Right cardiac atrium (tissue), 5 donors: ENCODE measurements around the gene RIPK1. TPM values are rescaled to one million over a fixed set of nuclear protein-coding genes. Genes with fewer than 3 reads are reported as not detected.
"Not testable (repeated sequence)": the region's sequence is repeated elsewhere in the genome, so short reads cannot be mapped to it uniquely, and the experiment has no call there.

Source experiments
- ATAC-seq, 2 donors: fragments of 200-7000 bp; cut with Tn5 transposase; one replicate each; pipeline versions ENCODE4 v1.8.0 to v1.9.1; 2020; ENCODE audit warnings: moderate library complexity in 2 of 2, mild to moderate bottlenecking in 1 of 2
- DNase-seq, 3 donors: peaks; one replicate each; pipeline ENCODE4 v3.0.0-alpha.2; 2020
- H3K27ac ChIP-seq: one replicate; pipeline ENCODE4 v1.5.1; 2013; ENCODE audit warnings: mild to moderate bottlenecking, low read length, control low read depth, moderate library complexity
- H3K27me3 ChIP-seq: one replicate; pipeline ENCODE4 v1.6.1; 2013; ENCODE audit not compliant: control insufficient read depth, insufficient read depth
- H3K4me1 ChIP-seq: one replicate; pipeline ENCODE4 v1.6.1; 2013; ENCODE audit warnings: low read length; ENCODE audit not compliant: control insufficient read depth, insufficient read depth
- H3K4me3 ChIP-seq: one replicate; pipeline ENCODE4 v1.5.1; 2013; ENCODE audit warnings: low read length, control low read depth
- H3K9me3 ChIP-seq: one replicate; pipeline ENCODE4 v1.6.1; 2013; ENCODE audit warnings: low read length; ENCODE audit not compliant: control insufficient read depth
- WGBS: extraction: QIAGEN DNeasy Blood & Tissue Kit; methylation state at CpG from one replicate; pipeline ENCODE4 v1.1.7; 2013; 5-methylcytosine and 5-hydroxymethylcytosine counted together
- intact Hi-C, 4 donors: fragments of 100-400 bp; cut with DNase I; formaldehyde crosslinking; loops; one replicate each; pipeline versions ENCODE4 v1.11.0 to v1.14.0; 2022 to 2023
- polyA plus RNA-seq: library from polyadenylated mRNA; stranded (reverse); fragments of 200-250 nt; gene quantifications from one replicate; pipeline ENCODE4 v1.2.3, GENCODE V29; 2013
- total RNA-seq, 4 donors: library from RNA; stranded (reverse); fragmentation: NEBNext Ultra II Directional; extraction: Animal tissue kit (Norgen Biotek cat#: 25700); gene quantifications; one replicate each; pipeline ENCODE4 v1.2.1, GENCODE V29; 2021
- donor health status: healthy with polysubstance abuse.
- donor health status: DM: no; HTN: yes; CAD: no.
- donor health status: DM: no; HTN: no; CAD: no.
- donor health status: DM: no; HTN: yes; CAD: no; lungs with severe emphysema.
- donor health status: DM: yes; HTN: yes; CAD: no.

The RIPK1 gene
- total and polyA plus RNA-seq, 5 donors, result 6.8 to 11.5 (median 8.3) TPM

- intact Hi-C loops, result loop anchor here in 2 of 4 donors (5.0 kb wide), 2 partner anchors 66 to 276 kb away; partner anchors contain the start of gene NQO2 (in 1 of the 2)
- not testable (repeated sequence) for H3K9me3 ChIP-seq, H3K4me1 ChIP-seq, H3K27me3 ChIP-seq, ATAC-seq
- Histone ChIP-seq H3K27ac (peak overlapping the region; percentile 50), H3K4me3 (peak overlapping the region; percentile 82)
- 2% methylated on average over 15 of the region's 19 CpGs for WGBS
- DNase-seq, result peak in 2 of 3 donors; percentile 68 to 69
These were observed 5.0 kb upstream of the RIPK1 start for GRCh38 chr6:3063340-3063732.

DNA sequence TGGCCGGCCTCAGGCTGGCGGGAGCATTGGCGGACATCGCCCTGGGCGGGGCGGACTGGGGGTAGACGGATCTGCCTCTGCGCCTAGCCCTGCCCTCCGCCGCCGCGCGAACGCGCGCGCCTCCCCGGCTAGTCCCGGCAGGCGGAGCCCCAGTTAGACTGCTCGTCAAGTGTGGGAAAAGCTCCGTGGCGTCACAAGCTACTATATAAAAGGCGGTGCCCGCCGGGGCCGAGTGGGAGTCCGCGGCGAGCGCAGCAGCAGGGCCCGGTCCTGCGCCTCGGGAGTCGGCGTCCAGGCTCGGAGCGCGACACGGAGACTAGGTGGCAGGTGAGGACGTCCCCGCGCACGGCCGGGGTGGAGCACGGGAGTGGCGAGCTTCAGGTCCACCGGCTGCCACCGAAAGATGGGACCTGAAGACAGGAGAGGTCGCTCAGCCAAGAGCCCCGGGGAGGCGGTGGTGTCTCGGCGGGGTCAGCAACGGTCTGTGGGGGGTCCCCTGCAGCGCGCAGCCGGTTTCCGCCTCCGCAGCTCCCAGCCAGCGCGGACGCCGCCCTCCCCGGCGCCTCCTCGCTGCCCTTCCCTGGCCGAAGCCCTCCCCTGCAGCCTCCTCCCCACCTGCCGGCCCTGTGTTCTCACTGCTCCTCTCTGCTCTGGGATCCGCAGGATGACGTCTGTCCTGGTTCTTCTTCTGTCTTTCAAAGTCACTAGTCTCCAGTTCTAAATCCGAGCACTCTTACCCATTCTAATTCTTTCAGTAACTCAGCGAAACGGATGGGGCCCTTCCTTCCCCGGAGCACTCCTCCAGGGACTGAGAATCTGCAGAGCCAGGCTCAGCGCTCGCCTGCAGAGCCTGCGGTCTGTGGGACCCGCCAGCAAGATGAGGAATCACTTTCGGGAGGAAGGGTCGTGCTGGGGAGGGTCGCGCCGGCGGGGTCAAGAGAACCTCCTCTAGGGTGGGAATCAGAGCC is 4.3 kb upstream of the RIPK1 start:
- WGBS, result under 1% methylated on average over 85 of the region's 85 CpGs
- Histone ChIP-seq H3K4me3 (peak overlapping the region; percentile 82), H3K27ac (peak overlapping the region; percentile 99), H3K9me3 (no peaks in the 10 kb centered on the region), H3K27me3 (no peaks in the 10 kb centered on the region), H3K4me1 (no peaks in the 10 kb centered on the region)
- peak; percentile 96 for ATAC-seq
- peak; percentile 98 to 99 (median 99) for DNase-seq
- intact Hi-C loops, result loop anchor here in 2 of 4 donors (5.0 kb wide), 2 partner anchors 67 to 277 kb away; partner anchors contain the start of gene NQO2 (in 1 of the 2)

- no peak overlapping the region for H3K4me3 ChIP-seq
- WGBS, result 86% methylated on average over 2 of the region's 2 CpGs
- peaks cover 2% of the 10 kb centered on the region for H3K4me1 ChIP-seq
- no peak overlapping the region for H3K27ac ChIP-seq
- ATAC-seq, result no peak
- H3K9me3 ChIP-seq, result no peaks in the 10 kb centered on the region
- DNase-seq, result no peak
- intact Hi-C loops, result no loop called here
- H3K27me3 ChIP-seq, result no peaks in the 10 kb centered on the region
These were observed 3.3 kb downstream of the RIPK1 start for GRCh38 chr6:3071568-3071967.

DNA sequence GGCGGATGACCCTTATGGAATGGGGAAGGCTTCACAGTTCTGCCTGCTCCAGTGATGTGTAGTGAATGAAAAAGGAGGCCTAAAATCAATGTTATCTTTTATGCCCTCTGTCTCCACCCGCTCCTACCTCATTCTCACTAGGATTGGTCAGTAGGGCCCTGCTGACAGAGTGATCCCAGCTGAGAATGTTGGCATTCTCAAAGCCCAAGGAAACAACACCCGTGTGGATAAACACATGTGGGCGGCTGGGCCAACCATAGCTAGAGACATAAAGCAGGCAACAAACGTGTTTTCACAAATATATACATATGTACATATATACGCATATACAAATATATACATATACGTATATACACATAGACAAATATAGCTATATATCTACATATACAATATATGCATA is 4.5 kb downstream of the RIPK1 start:
- no peak for ATAC-seq
- Histone ChIP-seq H3K4me1 (peaks cover 2% of the 10 kb centered on the region), H3K27me3 (no peaks in the 10 kb centered on the region), H3K27ac (no peak overlapping the region), H3K9me3 (no peaks in the 10 kb centered on the region), H3K4me3 (no peak overlapping the region)
- 77% methylated on average over 7 of the region's 7 CpGs for WGBS
- intact Hi-C loops, result no loop called here
- DNase-seq, result peak in 1 of 3 donors; percentile 59

GRCh38 chr6:3073382-3073781 is 5.1 kb downstream of the RIPK1 start:
- ATAC-seq, result no peak
- Histone ChIP-seq H3K4me3 (no peak overlapping the region), H3K9me3 (no peaks in the 10 kb centered on the region), H3K27me3 (no peaks in the 10 kb centered on the region), H3K27ac (no peak overlapping the region), H3K4me1 (peaks cover 2% of the 10 kb centered on the region)
- DNase-seq, result no peak
- 88% methylated on average over 11 of the region's 11 CpGs for WGBS
- intact Hi-C loops, result no loop called here

GRCh38 chr6:3075772-3076113 is 7.4 kb downstream of the RIPK1 start:
- no peak overlapping the region for H3K27ac ChIP-seq
- no peaks in the 10 kb centered on the region for H3K4me1 ChIP-seq
- ATAC-seq (no peak), DNase-seq (no peak)
- 59% methylated on average over 4 of the region's 4 CpGs for WGBS
- H3K4me3 ChIP-seq, result no peak overlapping the region
- H3K9me3 ChIP-seq, result no peaks in the 10 kb centered on the region
- intact Hi-C loops, result no loop called here
- H3K27me3 ChIP-seq, result no peaks in the 10 kb centered on the region

DNA sequence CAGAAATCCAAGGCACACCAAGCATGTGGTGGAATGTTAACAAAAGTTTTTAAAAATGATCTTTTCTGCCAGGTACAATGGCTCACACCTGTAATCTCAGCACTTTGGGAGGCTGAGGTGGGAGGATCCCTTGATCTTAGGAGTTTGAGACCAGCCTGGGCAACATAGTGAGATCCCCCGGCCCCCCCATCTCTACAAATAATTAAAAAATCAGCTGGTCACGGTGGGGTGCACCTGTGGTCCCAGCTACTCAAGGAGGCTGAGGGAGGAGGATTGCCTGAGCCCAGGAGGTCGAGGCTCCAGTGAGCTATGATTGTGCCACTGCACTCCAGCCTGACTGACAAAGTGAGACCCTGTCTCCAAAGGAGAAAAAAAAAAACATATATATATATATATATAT is 8.0 kb downstream of the RIPK1 start:
- no peak for ATAC-seq
- no peak for DNase-seq
- H3K27me3 ChIP-seq, result no peaks in the 10 kb centered on the region
- H3K27ac ChIP-seq, result no peak overlapping the region
- 93% methylated on average over 3 of the region's 3 CpGs for WGBS
- intact Hi-C loops, result no loop called here
- H3K9me3 ChIP-seq, result no peaks in the 10 kb centered on the region
- H3K4me3 ChIP-seq, result no peak overlapping the region
- no peaks in the 10 kb centered on the region for H3K4me1 ChIP-seq

GRCh38 chr6:3077430-3077829 is 9.1 kb downstream of the RIPK1 start:
- no peaks in the 10 kb centered on the region for H3K4me1 ChIP-seq
- DNase-seq (no peak), ATAC-seq (no peak)
- WGBS, result 87% methylated on average over 9 of the region's 9 CpGs
- H3K9me3 ChIP-seq, result no peaks in the 10 kb centered on the region
- H3K4me3 ChIP-seq, result no peak overlapping the region
- no peak overlapping the region for H3K27ac ChIP-seq
- intact Hi-C loops, result no loop called here
- H3K27me3 ChIP-seq, result no peaks in the 10 kb centered on the region

GRCh38 chr6:3078952-3079351 is 10.7 kb downstream of the RIPK1 start:
- ATAC-seq, H3K4me1 ChIP-seq, DNase-seq, intact Hi-C loops, H3K4me3 ChIP-seq, H3K27me3 ChIP-seq, H3K9me3 ChIP-seq, H3K27ac ChIP-seq: not testable (repeated sequence)
- 98% methylated on average over 8 of the region's 8 CpGs for WGBS

DNA sequence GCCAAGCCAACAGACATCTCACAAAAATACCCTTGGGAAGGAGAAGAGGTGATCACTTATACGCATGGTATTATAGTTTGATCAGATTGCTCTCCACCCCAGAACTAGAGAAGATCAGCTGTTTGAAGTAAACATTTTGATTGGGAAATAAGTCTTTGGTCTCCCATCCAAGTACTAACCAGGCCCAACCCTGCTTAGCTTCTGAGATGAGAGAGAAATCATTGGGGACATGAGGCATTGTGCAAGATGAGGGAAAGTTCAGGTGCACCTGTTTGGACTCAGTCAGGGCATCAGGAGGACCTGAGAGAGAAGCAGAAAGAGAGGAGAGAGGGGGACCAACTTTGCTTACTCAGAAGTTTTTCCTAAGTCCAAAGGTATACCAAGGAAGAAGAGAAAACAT is 11.4 kb downstream of the RIPK1 start:
- H3K27ac ChIP-seq, result no peak overlapping the region
- DNase-seq (no peak), ATAC-seq (no peak)
- intact Hi-C loops, result no loop called here
- WGBS, result 98% methylated on average over 1 of the region's 1 CpG
- H3K9me3 ChIP-seq, result no peaks in the 10 kb centered on the region
- no peaks in the 10 kb centered on the region for H3K27me3 ChIP-seq
- H3K4me1 ChIP-seq, result no peaks in the 10 kb centered on the region
- H3K4me3 ChIP-seq, result no peak overlapping the region

- H3K4me1 ChIP-seq, result no peaks in the 10 kb centered on the region
- no peaks in the 10 kb centered on the region for H3K9me3 ChIP-seq
- H3K27me3 ChIP-seq, result no peaks in the 10 kb centered on the region
- intact Hi-C loops, result no loop called here
- ATAC-seq, result peak in 1 of 2 donors; percentile 70
- DNase-seq, result peak in 2 of 3 donors; percentile 66 to 68
- H3K4me3 ChIP-seq, result no peak overlapping the region
- peak overlapping the region; percentile 25 for H3K27ac ChIP-seq
- WGBS, result 69% methylated on average over 5 of the region's 5 CpGs
These were observed 13.7 kb downstream of the RIPK1 start for GRCh38 chr6:3081960-3082359.
